ENCODE results near the gene GTSE1. TPM values are rescaled to one million over a fixed set of nuclear protein-coding genes. Genes with fewer than 3 reads are reported as not detected.

Gene GTSE1
- total and polyA plus RNA-seq, 2 of the 13 experiments (the other 11 are each of a cell fraction or from before 2014, with no cell fraction given) = 10.7 to 13.5 TPM

GRCh38 chr22:46296257-46297150, at the start of gene GTSE1 (continued):
- TF ChIP-seq FOXK2 (IDR thresholded peaks at IDR 0.05) (no peak), NAIF1 (CRISPR knock-in tag; IDR thresholded peaks at IDR 0.05; ENCODE audit: borderline replicate concordance) (no peak), XRCC5 (optimal IDR thresholded peaks at IDR 0.05; ENCODE audit: low read length) (peak; percentile 38), ZNF468 (CRISPR knock-in tag; IDR thresholded peaks at IDR 0.05) (peak; percentile 98; the same call in 1 of the 2 replicates), ZNF512 (CRISPR knock-in tag; IDR thresholded peaks at IDR 0.05) (no peak), ZNF574 (CRISPR knock-in tag; IDR thresholded peaks at IDR 0.05) (peak; percentile 89), MAFG (CRISPR knock-in tag; IDR thresholded peaks at IDR 0.05) (no peak), ZNF136 (CRISPR knock-in tag; IDR thresholded peaks at IDR 0.05; ENCODE audit: low read depth) (0 out of 2 replicates have a peak, but pooled peaks have one; percentile 68), ETV5 (CRISPR knock-in tag; IDR thresholded peaks at IDR 0.05; ENCODE audit: borderline replicate concordance) (peak; percentile 79; the same call in 1 of the 2 replicates), FOXM1 (CRISPR knock-in tag; IDR thresholded peaks at IDR 0.05) (peak; percentile 98), SALL2 (CRISPR knock-in tag; IDR thresholded peaks at IDR 0.05) (peak; percentile 71), KLF13 (CRISPR knock-in tag; IDR thresholded peaks at IDR 0.05) (no peak), NFE2L1 (CRISPR knock-in tag; IDR thresholded peaks at IDR 0.05; ENCODE audit: borderline replicate concordance) (no peak), BATF2 (CRISPR knock-in tag; IDR thresholded peaks at IDR 0.05) (peak; percentile 99), U2AF1 (optimal IDR thresholded peaks at IDR 0.05; ENCODE audit: low read depth, low read length) (no peak), GLMP (CRISPR knock-in tag; IDR thresholded peaks at IDR 0.05; ENCODE audit: borderline replicate concordance) (no peak)
- TF ChIP-seq, protein P1, sequence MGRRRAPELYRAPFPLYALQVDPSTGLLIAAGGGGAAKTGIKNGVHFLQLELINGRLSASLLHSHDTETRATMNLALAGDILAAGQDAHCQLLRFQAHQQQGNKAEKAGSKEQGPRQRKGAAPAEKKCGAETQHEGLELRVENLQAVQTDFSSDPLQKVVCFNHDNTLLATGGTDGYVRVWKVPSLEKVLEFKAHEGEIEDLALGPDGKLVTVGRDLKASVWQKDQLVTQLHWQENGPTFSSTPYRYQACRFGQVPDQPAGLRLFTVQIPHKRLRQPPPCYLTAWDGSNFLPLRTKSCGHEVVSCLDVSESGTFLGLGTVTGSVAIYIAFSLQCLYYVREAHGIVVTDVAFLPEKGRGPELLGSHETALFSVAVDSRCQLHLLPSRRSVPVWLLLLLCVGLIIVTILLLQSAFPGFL (CRISPR knock-in tag; IDR thresholded peaks at IDR 0.05) = no peak
- TF ChIP-seq, protein P2, sequence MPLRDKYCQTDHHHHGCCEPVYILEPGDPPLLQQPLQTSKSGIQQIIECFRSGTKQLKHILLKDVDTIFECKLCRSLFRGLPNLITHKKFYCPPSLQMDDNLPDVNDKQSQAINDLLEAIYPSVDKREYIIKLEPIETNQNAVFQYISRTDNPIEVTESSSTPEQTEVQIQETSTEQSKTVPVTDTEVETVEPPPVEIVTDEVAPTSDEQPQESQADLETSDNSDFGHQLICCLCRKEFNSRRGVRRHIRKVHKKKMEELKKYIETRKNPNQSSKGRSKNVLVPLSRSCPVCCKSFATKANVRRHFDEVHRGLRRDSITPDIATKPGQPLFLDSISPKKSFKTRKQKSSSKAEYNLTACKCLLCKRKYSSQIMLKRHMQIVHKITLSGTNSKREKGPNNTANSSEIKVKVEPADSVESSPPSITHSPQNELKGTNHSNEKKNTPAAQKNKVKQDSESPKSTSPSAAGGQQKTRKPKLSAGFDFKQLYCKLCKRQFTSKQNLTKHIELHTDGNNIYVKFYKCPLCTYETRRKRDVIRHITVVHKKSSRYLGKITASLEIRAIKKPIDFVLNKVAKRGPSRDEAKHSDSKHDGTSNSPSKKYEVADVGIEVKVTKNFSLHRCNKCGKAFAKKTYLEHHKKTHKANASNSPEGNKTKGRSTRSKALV (CRISPR knock-in tag; IDR thresholded peaks at IDR 0.05) = peak; percentile 70; the same call in 1 of the 2 replicates

Measured in HepG2 (cell line).